Calu3 (cell line): ENCODE measurements around the gene DNAJC10. TPM values are rescaled to one million over a fixed set of nuclear protein-coding genes. Genes with fewer than 3 reads are reported as not detected.
"Not testable (repeated sequence)": the region's sequence is repeated elsewhere in the genome, so short reads cannot be mapped to it uniquely, and the experiment has no call there.

Experiments used
- BruUV-seq: library from RNA; stranded (reverse); fragments of 400-500 nt; replicated peaks from 2 replicates; lab custom pipeline; 2021; lab: Mats Ljungman, UMichigan
- CTCF ChIA-PET: fragments of 300-600 bp; sonication (Branson Sonifier 250); formaldehyde crosslinking; loops from one replicate; lab custom pipeline; 2022; ENCODE audit warnings: antibody characterized with exemption; lab: Charles Lee
- DNase-seq: peaks from one replicate; pipeline ENCODE4 v3.0.0; 2022
- H3K27ac Mint-ChIP-seq: one replicate; pipeline ENCODE4 v1.8.0; 2022; ENCODE audit warnings: mixed read lengths; ENCODE audit not compliant: unreplicated experiment
- H3K27me3 Mint-ChIP-seq: one replicate; pipeline ENCODE4 v1.8.0; 2022; ENCODE audit warnings: mixed read lengths; ENCODE audit not compliant: unreplicated experiment
- H3K36me3 Mint-ChIP-seq: one replicate; pipeline ENCODE4 v1.8.0; 2022; ENCODE audit warnings: mild to moderate bottlenecking, moderate library complexity, mixed read lengths; ENCODE audit not compliant: insufficient read depth, unreplicated experiment
- H3K4me1 Mint-ChIP-seq: one replicate; pipeline ENCODE4 v1.8.0; 2022; ENCODE audit warnings: mild to moderate bottlenecking, low read depth, mixed read lengths; ENCODE audit not compliant: unreplicated experiment
- H3K4me3 Mint-ChIP-seq: one replicate; pipeline ENCODE4 v1.8.0; 2022; ENCODE audit warnings: mild to moderate bottlenecking, low read depth, moderate library complexity, mixed read lengths; ENCODE audit not compliant: unreplicated experiment
- H3K9me3 Mint-ChIP-seq: one replicate; pipeline ENCODE4 v1.8.0; 2022; ENCODE audit warnings: low read depth, mixed read lengths; ENCODE audit not compliant: unreplicated experiment
- intact Hi-C: fragments of 100-400 bp; cut with micrococcal nuclease; formaldehyde crosslinking; loops from one replicate; pipeline ENCODE4 v1.10.0; 2022; ENCODE audit not compliant: unreplicated experiment
- total RNA-seq: library from RNA; stranded (reverse); gene quantifications from 2 replicates; pipeline ENCODE4 v1.2.3, GENCODE V29; 2022
- TF ChIP-seq, protein P1 (sequence below): fragments of 200-600 bp; IDR thresholded peaks from one replicate; pipeline ENCODE4 v1.8.0; 2022; ENCODE audit warnings: antibody characterized with exemption; ENCODE audit not compliant: unreplicated experiment

The DNAJC10 gene
- total RNA-seq, 1 experiment from 2014 or later, result 210 TPM

GRCh38 chr2:182685559-182685958 lies 30.5 kb upstream of the DNAJC10 start:
- Mint-ChIP-seq H3K9me3 (no peaks in the 10 kb centered on the region), H3K27me3 (peaks cover 11% of the 10 kb centered on the region), H3K4me3 (no peak overlapping the region), H3K27ac (no peak overlapping the region), H3K4me1 (no peaks in the 10 kb centered on the region), H3K36me3 (no peaks in the 10 kb centered on the region)
- TF ChIP-seq, protein P1, sequence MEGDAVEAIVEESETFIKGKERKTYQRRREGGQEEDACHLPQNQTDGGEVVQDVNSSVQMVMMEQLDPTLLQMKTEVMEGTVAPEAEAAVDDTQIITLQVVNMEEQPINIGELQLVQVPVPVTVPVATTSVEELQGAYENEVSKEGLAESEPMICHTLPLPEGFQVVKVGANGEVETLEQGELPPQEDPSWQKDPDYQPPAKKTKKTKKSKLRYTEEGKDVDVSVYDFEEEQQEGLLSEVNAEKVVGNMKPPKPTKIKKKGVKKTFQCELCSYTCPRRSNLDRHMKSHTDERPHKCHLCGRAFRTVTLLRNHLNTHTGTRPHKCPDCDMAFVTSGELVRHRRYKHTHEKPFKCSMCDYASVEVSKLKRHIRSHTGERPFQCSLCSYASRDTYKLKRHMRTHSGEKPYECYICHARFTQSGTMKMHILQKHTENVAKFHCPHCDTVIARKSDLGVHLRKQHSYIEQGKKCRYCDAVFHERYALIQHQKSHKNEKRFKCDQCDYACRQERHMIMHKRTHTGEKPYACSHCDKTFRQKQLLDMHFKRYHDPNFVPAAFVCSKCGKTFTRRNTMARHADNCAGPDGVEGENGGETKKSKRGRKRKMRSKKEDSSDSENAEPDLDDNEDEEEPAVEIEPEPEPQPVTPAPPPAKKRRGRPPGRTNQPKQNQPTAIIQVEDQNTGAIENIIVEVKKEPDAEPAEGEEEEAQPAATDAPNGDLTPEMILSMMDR, result no peak
- CTCF ChIA-PET, result no interaction called here
- intact Hi-C loops, result no loop called here
- no TSS peak for BruUV-seq
- no peak for DNase-seq

- intact Hi-C loops, H3K4me3 Mint-ChIP-seq, CTCF ChIA-PET, H3K36me3 Mint-ChIP-seq, H3K4me1 Mint-ChIP-seq, H3K9me3 Mint-ChIP-seq, DNase-seq, BruUV-seq, H3K27ac Mint-ChIP-seq: not testable (repeated sequence)
- peaks cover 11% of the 10 kb centered on the region for H3K27me3 Mint-ChIP-seq
Observed at GRCh38 chr2:182686763-182687162, 29.3 kb upstream of the DNAJC10 start.

GRCh38 chr2:182694189-182694588 lies 21.9 kb upstream of the DNAJC10 start:
- H3K27me3 Mint-ChIP-seq, result peaks cover 7% of the 10 kb centered on the region
- no peaks in the 10 kb centered on the region for H3K36me3 Mint-ChIP-seq
- no peak for DNase-seq
- TF ChIP-seq, protein P1, result no peak
- intact Hi-C loops, result no loop called here
- H3K9me3 Mint-ChIP-seq, result no peaks in the 10 kb centered on the region
- H3K27ac Mint-ChIP-seq, result no peak overlapping the region
- no TSS peak for BruUV-seq
- CTCF ChIA-PET, result no interaction called here
- no peaks in the 10 kb centered on the region for H3K4me1 Mint-ChIP-seq
- H3K4me3 Mint-ChIP-seq, result no peak overlapping the region

- no peaks in the 10 kb centered on the region for H3K27me3 Mint-ChIP-seq
- intact Hi-C loops, result no loop called here
- CTCF ChIA-PET, result no interaction called here
- no peaks in the 10 kb centered on the region for H3K9me3 Mint-ChIP-seq
- BruUV-seq, result no TSS peak
- TF ChIP-seq, protein P1, result no peak
- H3K4me3 Mint-ChIP-seq, result no peak overlapping the region
- H3K27ac Mint-ChIP-seq, result no peak overlapping the region
- DNase-seq, result no peak
- no peaks in the 10 kb centered on the region for H3K36me3 Mint-ChIP-seq
- no peaks in the 10 kb centered on the region for H3K4me1 Mint-ChIP-seq
Observed at GRCh38 chr2:182695776-182696175, 20.3 kb upstream of the DNAJC10 start.

- TF ChIP-seq, protein P1, result no peak
- Mint-ChIP-seq H3K4me3 (no peak overlapping the region), H3K36me3 (no peaks in the 10 kb centered on the region), H3K4me1 (no peaks in the 10 kb centered on the region), H3K27me3 (no peaks in the 10 kb centered on the region), H3K27ac (no peak overlapping the region), H3K9me3 (no peaks in the 10 kb centered on the region)
- CTCF ChIA-PET, result no interaction called here
- intact Hi-C loops, result no loop called here
- BruUV-seq, result no TSS peak
- DNase-seq, result no peak
Observed at GRCh38 chr2:182698671-182699070, 17.4 kb upstream of the DNAJC10 start.
